SK-N-SH treated with all-trans-retinoic acid at 6 μM for 48 hours (cell line): ENCODE measurements around the gene CWC22.

ENCODE experiments used
- CREB5 ChIP-seq: fragments of 250-450 bp; sonication (Bioruptor Pico); IDR thresholded peaks from 2 replicates; pipeline ENCODE4 v1.5.1; 2020; ENCODE audit warnings: low read depth, mild to moderate bottlenecking, moderate library complexity
- CSRNP3 ChIP-seq: fragments of 250-450 bp; sonication (Bioruptor Pico); IDR thresholded peaks from 2 replicates; pipeline ENCODE4 v1.5.1; 2021; ENCODE audit warnings: mild to moderate bottlenecking, moderate library complexity
- ISL1 ChIP-seq: fragments of 250-450 bp; sonication (Bioruptor Pico); IDR thresholded peaks from 2 replicates; pipeline ENCODE4 v2.1.2; 2022; ENCODE audit warnings: mild to moderate bottlenecking, moderate library complexity
- PATZ1 ChIP-seq: fragments of 250-450 bp; sonication (Bioruptor Pico); IDR thresholded peaks from 2 replicates; pipeline ENCODE4 v1.8.0; 2020; ENCODE audit warnings: mild to moderate bottlenecking, moderate library complexity, borderline replicate concordance
- ZNF70 ChIP-seq: fragments of 450-650 bp; formaldehyde crosslinking; IDR thresholded peaks from 2 replicates; pipeline ENCODE4 v1.5.0; 2020; ENCODE audit warnings: mild to moderate bottlenecking, moderate library complexity

GRCh38 chr2:179974761-179975160 lies 32.3 kb downstream of the CWC22 start:
- no peak for TF ChIP-seq CREB5
- TF ChIP-seq ZNF70 (CRISPR knock-in tag): no peak
- no peak for TF ChIP-seq ISL1 (CRISPR knock-in tag)
- no peak for TF ChIP-seq PATZ1 (CRISPR knock-in tag)
- TF ChIP-seq CSRNP3 (CRISPR knock-in tag): no peak
